Neural cell (in vitro differentiated cells): Measurements from ENCODE around the gene NFE2. TPM values are rescaled to one million over a fixed set of nuclear protein-coding genes. Genes with fewer than 3 reads are reported as not detected.

Source experiments
- H2AFZ ChIP-seq: fragments of 200-600, 300-800 bp; sonication (generic), shearing (Covaris generic); 2 replicates; pipeline ENCODE4 v1.6.0; 2014; ENCODE audit warnings: low read depth, mild to moderate bottlenecking, antibody characterized with exemption, low read length, moderate library complexity
- H3F3A ChIP-seq: fragments of 200-600 bp; shearing (Covaris generic); 2 replicates; pipeline ENCODE4 v1.6.1; 2016; ENCODE audit warnings: mild to moderate bottlenecking, moderate library complexity, mixed read lengths, antibody characterized with exemption, low read length; ENCODE audit not compliant: insufficient read depth, poor library complexity, severe bottlenecking
- H3K27ac ChIP-seq: fragments of 200-600, 300-800 bp; sonication (generic), shearing (Covaris generic); 2 replicates; pipeline ENCODE4 v1.5.1; 2014; ENCODE audit warnings: mild to moderate bottlenecking, low read length, moderate library complexity
- H3K27me3 ChIP-seq: fragments of 300-800, 200-600 bp; sonication (generic), shearing (Covaris generic); 2 replicates; pipeline ENCODE4 v1.6.0; 2014; ENCODE audit warnings: mild to moderate bottlenecking, low read depth, low read length, moderate library complexity; ENCODE audit not compliant: insufficient read depth
- H3K36me3 ChIP-seq: fragments of 300-800, 200-600 bp; sonication (generic), shearing (Covaris generic); 2 replicates; pipeline ENCODE4 v1.5.1; 2014; ENCODE audit warnings: mild to moderate bottlenecking, antibody characterized with exemption, low read length, moderate library complexity; ENCODE audit not compliant: insufficient read depth
- H3K4me2 ChIP-seq: fragments of 300-800, 200-600 bp; sonication (generic), shearing (Covaris generic); 2 replicates; pipeline ENCODE4 v1.6.0; 2014; ENCODE audit warnings: mild to moderate bottlenecking, low read length
- H3K4me3 ChIP-seq: fragments of 300-800, 200-600 bp; sonication (generic), shearing (Covaris generic); 2 replicates; pipeline ENCODE4 v1.5.1; 2014; ENCODE audit warnings: mild to moderate bottlenecking, low read length, moderate library complexity
- H3K79me2 ChIP-seq: fragments of 200-600 bp; shearing (Covaris generic); replicated peaks from 2 replicates; pipeline ENCODE4 v1.6.0; 2014; ENCODE audit warnings: mild to moderate bottlenecking, low read length, moderate library complexity; ENCODE audit not compliant: insufficient read depth
- H3K9ac ChIP-seq: fragments of 300-800, 200-600 bp; sonication (generic), shearing (Covaris generic); 2 replicates; pipeline ENCODE4 v1.6.1; 2016; ENCODE audit warnings: mild to moderate bottlenecking, low read length, mixed read lengths
- H3K9me2 ChIP-seq: fragments of 200-600 bp; shearing (Covaris generic); 2 replicates; pipeline ENCODE4 v1.6.1; 2016; ENCODE audit warnings: mild to moderate bottlenecking, low read length, mixed read lengths; ENCODE audit not compliant: insufficient read depth
- H3K9me3 ChIP-seq: fragments of 200-600, 300-800 bp; sonication (generic), shearing (Covaris generic); 2 replicates; pipeline ENCODE4 v1.6.1; 2016; ENCODE audit warnings: mild to moderate bottlenecking, mixed run types, low read length, moderate library complexity, mixed read lengths
- H4K20me1 ChIP-seq: fragments of 200-600 bp; shearing (Covaris generic); 2 replicates; pipeline ENCODE4 v1.6.1; 2016; ENCODE audit warnings: mild to moderate bottlenecking, mixed run types; ENCODE audit not compliant: insufficient read depth
- CTCF ChIP-seq: fragments of 450-650 bp; IDR thresholded peaks from 2 replicates; pipeline ENCODE4 v1.5.1; 2014; ENCODE audit warnings: antibody characterized with exemption, mild to moderate bottlenecking, moderate library complexity; ENCODE audit not compliant: poor library complexity, severe bottlenecking
- EP300 ChIP-seq: fragments of 450-650 bp; conservative IDR thresholded peaks from 2 replicates; pipeline ENCODE4 v1.6.1; 2014; ENCODE audit warnings: antibody characterized with exemption, mild to moderate bottlenecking, moderate library complexity; ENCODE audit not compliant: poor library complexity, severe bottlenecking
- EZH2 ChIP-seq: fragments of 200-600, 300-800 bp; shearing (Covaris generic), sonication (generic); IDR thresholded peaks from 2 replicates; pipeline ENCODE4 v1.6.1; 2014; ENCODE audit warnings: antibody characterized with exemption, low read length, borderline replicate concordance, mild to moderate bottlenecking; ENCODE audit not compliant: insufficient read depth, poor library complexity, severe bottlenecking
- MXI1 ChIP-seq: fragments of 450-650 bp; conservative IDR thresholded peaks from 2 replicates; pipeline ENCODE4 v1.6.1; 2014; ENCODE audit warnings: antibody characterized with exemption, mild to moderate bottlenecking; ENCODE audit not compliant: poor library complexity, severe bottlenecking
- POLR2AphosphoS5 ChIP-seq: IDR thresholded peaks from 2 replicates; pipeline ENCODE4 v1.6.1; 2012
- RAD21 ChIP-seq: fragments of 450-650 bp; conservative IDR thresholded peaks from 2 replicates; pipeline ENCODE4 v1.6.1; 2014; ENCODE audit warnings: antibody characterized with exemption, mild to moderate bottlenecking, moderate library complexity
- REST ChIP-seq: IDR thresholded peaks from 2 replicates; pipeline ENCODE4 v1.6.1; 2012; ENCODE audit warnings: borderline replicate concordance
- SMC3 ChIP-seq: fragments of 450-650 bp; conservative IDR thresholded peaks from 2 replicates; pipeline ENCODE4 v1.6.1; 2014; ENCODE audit warnings: antibody characterized with exemption, mild to moderate bottlenecking, moderate library complexity; ENCODE audit not compliant: poor library complexity
- TAF1 ChIP-seq: IDR thresholded peaks from 2 replicates; pipeline ENCODE4 v1.6.1; 2012; ENCODE audit warnings: low read depth
- polyA plus RNA-seq: library from polyadenylated mRNA; depleted of rRNA; stranded (reverse); fragments of >200 nt; gene quantifications from 2 replicates; pipeline ENCODE4 v1.2.3, GENCODE V29; 2014

Gene NFE2
- polyA plus RNA-seq, 1 donor from 2014 or later = not detected

DNA sequence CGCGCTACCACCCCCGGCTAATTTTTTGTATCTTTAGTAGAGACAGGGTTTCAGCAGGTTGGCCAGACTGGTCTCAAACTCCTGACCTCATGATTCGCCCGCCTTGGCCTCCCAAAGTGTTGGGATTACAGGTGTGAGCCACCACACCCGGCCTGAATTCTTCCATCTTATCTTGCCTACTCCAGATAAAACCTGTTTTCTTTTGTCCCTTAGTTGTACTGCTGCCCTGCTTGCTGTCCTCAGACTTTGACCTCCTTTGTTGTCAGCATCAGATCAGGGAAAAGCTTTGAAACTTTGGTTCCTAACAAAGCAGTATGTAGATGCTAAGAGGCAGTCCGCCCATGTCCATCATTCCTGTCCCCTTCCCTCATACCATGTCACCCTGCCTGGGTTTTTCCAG, 40.0 kb upstream of the NFE2 start:
- no peaks in the 10 kb centered on the region for H3F3A ChIP-seq
- peak overlapping the region; percentile 81 for H3K27ac ChIP-seq
- H3K36me3 ChIP-seq = peaks cover 9% of the 10 kb centered on the region
- no peaks in the 10 kb centered on the region for H3K9me3 ChIP-seq
- H3K79me2 ChIP-seq = no peaks in the 10 kb centered on the region
- H3K9ac ChIP-seq = peak overlapping the region; percentile 52
- no peaks in the 10 kb centered on the region for H4K20me1 ChIP-seq
- no peak overlapping the region for H3K4me2 ChIP-seq
- no peaks in the 10 kb centered on the region for H3K27me3 ChIP-seq
- H3K4me3 ChIP-seq = peak overlapping the region; percentile 54
- H2AFZ ChIP-seq = no peak overlapping the region
- TF ChIP-seq MXI1 = no peak
- no peak for TF ChIP-seq CTCF
- no peak for TF ChIP-seq EZH2
- TF ChIP-seq SMC3 = no peak
- TF ChIP-seq RAD21 = no peak
- no peak for TF ChIP-seq POLR2AphosphoS5
- TF ChIP-seq EP300 = no peak
- no peak for TF ChIP-seq REST
- TF ChIP-seq TAF1 = no peak
- H3K9me2 ChIP-seq = no peaks in the 10 kb centered on the region

- no peak overlapping the region for H3K4me2 ChIP-seq
- H3K9ac ChIP-seq = no peak overlapping the region
- no peaks in the 10 kb centered on the region for H3K9me3 ChIP-seq
- no peaks in the 10 kb centered on the region for H3K9me2 ChIP-seq
- H3K36me3 ChIP-seq = peaks cover 8% of the 10 kb centered on the region
- no peak overlapping the region for H2AFZ ChIP-seq
- TF ChIP-seq MXI1 (no peak), TAF1 (no peak)
- no peak overlapping the region for H3K4me3 ChIP-seq
- no peak overlapping the region for H3K27ac ChIP-seq
- no peaks in the 10 kb centered on the region for H3F3A ChIP-seq
- no peaks in the 10 kb centered on the region for H3K27me3 ChIP-seq
- no peaks in the 10 kb centered on the region for H4K20me1 ChIP-seq
- H3K79me2 ChIP-seq = no peaks in the 10 kb centered on the region
Measured at GRCh38 chr12:54338698-54339296, 38.0 kb upstream of the NFE2 start.
